Tibial nerve (tissue), 4 donors: ENCODE results near the gene NKX3-2.

Experiments used
- CTCF ChIP-seq, 5 experiments: fragments of 200-600 bp in 3 of 5; fragments of 450-650 bp in 2 of 5; sonication (generic) in 3 of 5; IDR thresholded peaks; one replicate each; pipeline ENCODE4 v1.5.1; 2016 to 2019; ENCODE audit warnings: antibody characterized with exemption in 5 of 5, mild to moderate bottlenecking in 3 of 5, moderate library complexity in 2 of 5
- EP300 ChIP-seq, 2 donors: sonication (generic); formaldehyde crosslinking; IDR thresholded peaks; one replicate each; pipeline ENCODE4 v1.6.1; 2017; ENCODE audit warnings: antibody characterized with exemption in 2 of 2, mild to moderate bottlenecking in 1 of 2
- POLR2A ChIP-seq, 2 donors: fragments of 450-650 bp; IDR thresholded peaks; one replicate each; pipeline ENCODE4 v1.6.1; 2017; ENCODE audit warnings: antibody characterized with exemption in 2 of 2, mild to moderate bottlenecking in 2 of 2, moderate library complexity in 2 of 2

GRCh38 chr4:13543032-13543838 is 1.1 kb downstream of the NKX3-2 start:
- TF ChIP-seq CTCF (IDR thresholded peaks at IDR 0.05): no peak
- TF ChIP-seq POLR2A (IDR thresholded peaks at IDR 0.05): no peak
- no peak for TF ChIP-seq EP300 (IDR thresholded peaks at IDR 0.05)
